Activated CD8-positive, alpha-beta memory T cell treated with anti-CD3 and anti-CD28 coated beads, Interleukin-2, amount 10 ng/mL, durations not matched to agents 7 days and 5 days (primary cell): Measurements from ENCODE around the gene GEMIN7. TPM values are rescaled to one million over a fixed set of nuclear protein-coding genes. Genes with fewer than 3 reads are reported as not detected.

Experiments
- ATAC-seq: fragments of 150-1000 bp; cut with Tn5 transposase; one replicate; pipeline ENCODE4 v1.10.0; 2021; ENCODE audit warnings: moderate library complexity
- CTCF ChIA-PET: fragments of 350-600 bp; sonication (Branson Sonifier 250); formaldehyde crosslinking; loops from one replicate; lab custom pipeline; 2021; ENCODE audit warnings: antibody characterized with exemption; lab: Charles Lee
- DNase-seq: peaks from one replicate; pipeline ENCODE4 v3.0.0-alpha.2; 2020
- H3K27ac Mint-ChIP-seq: one replicate; pipeline ENCODE4 v1.8.0; 2021; ENCODE audit warnings: mild to moderate bottlenecking, mixed read lengths
- H3K27me3 Mint-ChIP-seq: one replicate; pipeline ENCODE4 v1.8.0; 2021; ENCODE audit warnings: mixed read lengths
- H3K36me3 Mint-ChIP-seq: one replicate; pipeline ENCODE4 v1.8.0; 2021; ENCODE audit warnings: mild to moderate bottlenecking, mixed read lengths
- H3K4me1 Mint-ChIP-seq: one replicate; pipeline ENCODE4 v1.8.0; 2021; ENCODE audit warnings: mixed read lengths
- H3K4me3 Mint-ChIP-seq: one replicate; pipeline ENCODE4 v1.8.0; 2021; ENCODE audit warnings: mild to moderate bottlenecking, moderate library complexity, mixed read lengths
- H3K9me3 Mint-ChIP-seq: one replicate; pipeline ENCODE4 v1.8.0; 2022; ENCODE audit warnings: low read depth, mixed read lengths
- total RNA-seq, 2 experiments: library from RNA; stranded (reverse); gene quantifications; one replicate each; pipeline ENCODE4 v1.2.3, GENCODE V29; 2021

Gene GEMIN7
- total RNA-seq, 2 experiments from 2014 or later = 26.2 to 34.4 TPM

DNA sequence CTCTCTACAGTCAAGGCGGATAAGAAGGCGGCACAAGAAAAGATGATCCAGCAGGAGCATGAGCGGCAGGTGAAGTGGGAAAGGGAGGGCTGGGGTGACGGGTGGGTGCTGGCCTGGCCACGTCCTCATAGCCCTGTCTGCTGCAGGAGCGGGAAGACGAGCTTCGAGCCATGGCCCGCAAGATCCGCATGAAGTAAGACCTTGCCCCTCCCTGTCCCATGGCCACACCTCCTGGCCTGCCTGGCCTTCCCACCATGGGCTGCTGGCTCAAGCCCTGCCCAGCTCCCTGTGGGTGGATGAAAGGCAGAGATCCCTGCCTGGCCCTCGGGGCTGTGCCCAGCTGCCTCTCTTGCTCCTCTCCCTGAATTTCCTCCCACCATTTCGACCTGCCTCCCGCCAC lies 10.0 kb upstream of the GEMIN7 start:
- no peaks in the 10 kb centered on the region for H3K27me3 Mint-ChIP-seq
- CTCF ChIA-PET = interaction anchor here (1.9 kb wide), 1 partner anchor 10 kb away, joined by 8 read pairs; no protein-coding TSS in a partner anchor
- H3K4me1 Mint-ChIP-seq = no peaks in the 10 kb centered on the region
- H3K9me3 Mint-ChIP-seq = no peaks in the 10 kb centered on the region
- no peak overlapping the region for H3K4me3 Mint-ChIP-seq
- DNase-seq = no peak
- no peak for ATAC-seq
- no peak overlapping the region for H3K27ac Mint-ChIP-seq
- peaks cover 24% of the 10 kb centered on the region for H3K36me3 Mint-ChIP-seq

DNA sequence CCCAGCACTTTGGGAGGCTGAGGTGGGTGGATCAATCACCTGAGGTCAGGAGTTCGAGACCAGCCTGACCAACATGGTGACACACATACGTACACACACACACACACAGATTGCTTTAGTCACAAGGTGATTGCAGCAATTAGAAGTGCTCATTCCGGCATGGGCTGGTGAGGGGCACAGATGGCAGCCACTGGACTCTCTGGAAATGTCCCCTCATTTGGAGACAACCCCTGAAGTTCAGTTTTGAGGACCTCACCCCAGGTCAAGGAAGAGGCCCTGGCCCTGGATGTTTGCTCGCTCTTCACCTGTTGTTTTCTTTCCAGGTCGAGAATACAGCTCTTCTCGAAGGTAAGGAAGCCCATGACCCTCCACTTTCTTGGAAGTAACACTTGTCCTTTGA lies 8.8 kb upstream of the GEMIN7 start:
- no peaks in the 10 kb centered on the region for H3K27me3 Mint-ChIP-seq
- CTCF ChIA-PET = no interaction called here
- no peak for DNase-seq
- no peak overlapping the region for H3K4me3 Mint-ChIP-seq
- H3K4me1 Mint-ChIP-seq = peaks cover 4% of the 10 kb centered on the region
- peaks cover 21% of the 10 kb centered on the region for H3K36me3 Mint-ChIP-seq
- no peak overlapping the region for H3K27ac Mint-ChIP-seq
- no peak for ATAC-seq
- H3K9me3 Mint-ChIP-seq = no peaks in the 10 kb centered on the region

- CTCF ChIA-PET = no interaction called here
- peaks cover 19% of the 10 kb centered on the region for H3K36me3 Mint-ChIP-seq
- no peak overlapping the region for H3K4me3 Mint-ChIP-seq
- no peaks in the 10 kb centered on the region for H3K9me3 Mint-ChIP-seq
- DNase-seq = no peak
- no peak for ATAC-seq
- no peak overlapping the region for H3K27ac Mint-ChIP-seq
- H3K4me1 Mint-ChIP-seq = peaks cover 4% of the 10 kb centered on the region
- H3K27me3 Mint-ChIP-seq = no peaks in the 10 kb centered on the region
Observed at GRCh38 chr19:45070861-45071544, 8.1 kb upstream of the GEMIN7 start.

GRCh38 chr19:45071545-45071938 lies 7.5 kb upstream of the GEMIN7 start:
- Mint-ChIP-seq H3K27me3 (no peaks in the 10 kb centered on the region), H3K27ac (no peak overlapping the region), H3K36me3 (peaks cover 19% of the 10 kb centered on the region), H3K4me3 (no peak overlapping the region), H3K9me3 (no peaks in the 10 kb centered on the region), H3K4me1 (peaks cover 6% of the 10 kb centered on the region)
- CTCF ChIA-PET = interaction anchor here (0.6 to 1.5 kb wide), 6 partner anchors 21 to 60 kb away, joined by 3 to 5 read pairs (median 3); partner anchors contain the start of gene PPP1R37
- DNase-seq = no peak
- no peak for ATAC-seq

GRCh38 chr19:45071969-45072790 lies 6.9 kb upstream of the GEMIN7 start:
- no peak for ATAC-seq
- H3K4me1 Mint-ChIP-seq = peaks cover 12% of the 10 kb centered on the region
- no peaks in the 10 kb centered on the region for H3K27me3 Mint-ChIP-seq

GRCh38 chr19:45074744-45075300 lies 4.2 kb upstream of the GEMIN7 start:
- Mint-ChIP-seq H3K27ac (peak overlapping the region; percentile 55), H3K27me3 (no peaks in the 10 kb centered on the region), H3K4me1 (peaks cover 29% of the 10 kb centered on the region), H3K36me3 (peaks cover 11% of the 10 kb centered on the region), H3K4me3 (peak overlapping the region; percentile 82), H3K9me3 (no peaks in the 10 kb centered on the region)
- ATAC-seq = no peak
- CTCF ChIA-PET = interaction anchor here (0.7 to 1.8 kb wide), 8 partner anchors 10 to 112 kb away, joined by 3 to 5 read pairs (median 4); partner anchors contain the start of gene PPP1R37
- DNase-seq = no peak

More at GRCh38 chr19:45071969-45072790, 6.9 kb upstream of the GEMIN7 start:
- no peaks in the 10 kb centered on the region for H3K9me3 Mint-ChIP-seq
- peak overlapping the region; percentile 38 for H3K27ac Mint-ChIP-seq
- no peak overlapping the region for H3K4me3 Mint-ChIP-seq
- CTCF ChIA-PET = interaction anchor here (0.6 to 1.9 kb wide), 8 partner anchors 13 to 106 kb away, joined by 3 to 11 read pairs (median 3); partner anchors contain the start of genes BLOC1S3 and PPP1R37
- peaks cover 19% of the 10 kb centered on the region for H3K36me3 Mint-ChIP-seq
- DNase-seq = no peak

- CTCF ChIA-PET = interaction anchor here (0.7 to 1.8 kb wide), 7 partner anchors 10 to 111 kb away, joined by 3 to 5 read pairs (median 4); partner anchors contain the start of gene PPP1R37
- Mint-ChIP-seq H3K9me3 (no peaks in the 10 kb centered on the region), H3K36me3 (peaks cover 4% of the 10 kb centered on the region), H3K4me3 (peak overlapping the region; percentile 82), H3K4me1 (peaks cover 35% of the 10 kb centered on the region), H3K27ac (peak overlapping the region; percentile 88), H3K27me3 (no peaks in the 10 kb centered on the region)
- peak; percentile 57 for ATAC-seq
- peak; percentile 85 for DNase-seq
Observed at GRCh38 chr19:45075301-45076028, 3.6 kb upstream of the GEMIN7 start.

- peaks cover 4% of the 10 kb centered on the region for H3K36me3 Mint-ChIP-seq
- H3K27me3 Mint-ChIP-seq = no peaks in the 10 kb centered on the region
- H3K4me3 Mint-ChIP-seq = peak within 1 kb of the TSS; percentile 82
- peak within 1 kb of the TSS; percentile 88 for H3K27ac Mint-ChIP-seq
- CTCF ChIA-PET = interaction anchor here (0.9 to 1.7 kb wide), 4 partner anchors 16 to 110 kb away, joined by 3 to 5 read pairs (median 4); partner anchors contain the start of gene PPP1R37
- no peaks in the 10 kb centered on the region for H3K9me3 Mint-ChIP-seq
- ATAC-seq = peak; percentile 79
- peaks cover 42% of the 10 kb centered on the region for H3K4me1 Mint-ChIP-seq
- DNase-seq = peak; percentile 88
Observed at GRCh38 chr19:45076029-45076850, 2.8 kb upstream of the GEMIN7 start, which contains the start of gene ZNF296. Gene ZNF296, minus strand, starts transcription at chr19:45076478. Its CDS starts 105 bp downstream, at chr19:45076373.

GRCh38 chr19:45076851-45077730 lies 2.0 kb upstream of the GEMIN7 start:
- Mint-ChIP-seq H3K4me3 (peak overlapping the region; percentile 82), H3K9me3 (no peaks in the 10 kb centered on the region), H3K4me1 (peaks cover 49% of the 10 kb centered on the region), H3K27me3 (no peaks in the 10 kb centered on the region), H3K27ac (peak overlapping the region; percentile 88), H3K36me3 (peaks cover 11% of the 10 kb centered on the region)
- DNase-seq (no peak), ATAC-seq (no peak)
- CTCF ChIA-PET = interaction anchor here (0.9 to 2.4 kb wide), 2 partner anchors 11 to 15 kb away, joined by 4 to 9 read pairs; partner anchors contain the start of gene PPP1R37

GRCh38 chr19:45078390-45079062 lies 534 bp upstream of the GEMIN7 start:
- CTCF ChIA-PET = interaction anchor here (0.8 to 2.4 kb wide), 4 partner anchors 9 to 39 kb away, joined by 3 to 16 read pairs (median 9); partner anchors contain the start of gene CLASRP
- H3K4me1 Mint-ChIP-seq = peaks cover 54% of the 10 kb centered on the region
- peak overlapping the region; percentile 70 for H3K27ac Mint-ChIP-seq
- DNase-seq = no peak
- peaks cover 13% of the 10 kb centered on the region for H3K36me3 Mint-ChIP-seq
- no peaks in the 10 kb centered on the region for H3K27me3 Mint-ChIP-seq
- H3K4me3 Mint-ChIP-seq = peak overlapping the region; percentile 96
- H3K9me3 Mint-ChIP-seq = no peaks in the 10 kb centered on the region
- no peak for ATAC-seq
